ENCODE data around the gene KNDC1. TPM values are rescaled to one million over a fixed set of nuclear protein-coding genes. Genes with fewer than 3 reads are reported as not detected.
A peak's percentile ranks its signal among the peaks of the same experiment; 100 is the strongest.
"Not testable (repeated sequence)": the region's sequence is repeated elsewhere in the genome, so short reads cannot be mapped to it uniquely, and the experiment has no call there.

Gene KNDC1
- total RNA-seq, 1 donor from 2014 or later, result not detected

- TF ChIP-seq CTCF (IDR thresholded peaks at IDR 0.05), result no peak
- DNase-seq (ENCODE audit: extremely low spot score, unreplicated experiment), result no peak
- H3K4me3 Mint-ChIP-seq (ENCODE audit: unreplicated experiment), result no peak overlapping the region
- no peaks in the 10 kb centered on the region for H3K36me3 Mint-ChIP-seq (ENCODE audit: unreplicated experiment)
- H3K27ac Mint-ChIP-seq (ENCODE audit: unreplicated experiment), result no peak overlapping the region
- no peaks in the 10 kb centered on the region for H3K27me3 Mint-ChIP-seq (ENCODE audit: unreplicated experiment)
- H3K9me3 Mint-ChIP-seq (ENCODE audit: unreplicated experiment), result no peaks in the 10 kb centered on the region
- peaks cover 28% of the 10 kb centered on the region for H3K4me1 Mint-ChIP-seq (ENCODE audit: unreplicated experiment)
These were observed 102.7 kb downstream of the KNDC1 start for GRCh38 chr10:133262696-133263095.

DNA sequence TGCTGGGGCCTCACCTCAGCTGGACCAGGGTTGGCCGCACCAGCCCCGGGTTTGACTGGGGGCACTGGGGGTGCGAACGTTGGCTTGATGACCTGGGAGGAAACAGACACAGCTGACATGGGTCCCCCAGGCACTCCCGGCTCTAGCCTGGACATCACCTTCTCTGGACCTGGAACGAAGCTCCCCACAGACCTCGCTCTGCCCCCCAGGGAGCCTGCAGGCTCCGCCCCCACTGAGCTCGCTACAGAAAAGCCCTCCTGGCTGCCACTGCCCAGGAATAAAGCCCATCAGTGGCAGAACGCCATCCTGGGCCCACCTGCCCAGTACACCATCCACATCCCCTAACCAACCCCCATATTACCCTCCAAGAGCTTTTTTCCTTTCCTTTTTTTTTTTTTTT is 103.7 kb downstream of the KNDC1 start:
- H3K4me1 Mint-ChIP-seq (ENCODE audit: unreplicated experiment), result peaks cover 28% of the 10 kb centered on the region
- H3K27ac Mint-ChIP-seq (ENCODE audit: unreplicated experiment), result no peak overlapping the region
- peak overlapping the region; percentile 14 for H3K4me3 Mint-ChIP-seq (ENCODE audit: unreplicated experiment)
- TF ChIP-seq CTCF (IDR thresholded peaks at IDR 0.05), result no peak
- no peaks in the 10 kb centered on the region for H3K27me3 Mint-ChIP-seq (ENCODE audit: unreplicated experiment)
- H3K36me3 Mint-ChIP-seq (ENCODE audit: unreplicated experiment), result no peaks in the 10 kb centered on the region
- H3K9me3 Mint-ChIP-seq (ENCODE audit: unreplicated experiment), result no peaks in the 10 kb centered on the region
- no peak for DNase-seq (ENCODE audit: extremely low spot score, unreplicated experiment)

GRCh38 chr10:133264461-133264860 is 104.4 kb downstream of the KNDC1 start:
- Mint-ChIP-seq H3K27me3 (ENCODE audit: unreplicated experiment) (no peaks in the 10 kb centered on the region), H3K4me3 (ENCODE audit: unreplicated experiment) (no peak overlapping the region), H3K27ac (ENCODE audit: unreplicated experiment) (no peak overlapping the region), H3K9me3 (ENCODE audit: unreplicated experiment) (no peaks in the 10 kb centered on the region), H3K4me1 (ENCODE audit: unreplicated experiment) (peaks cover 22% of the 10 kb centered on the region), H3K36me3 (ENCODE audit: unreplicated experiment) (no peaks in the 10 kb centered on the region)
- TF ChIP-seq CTCF (IDR thresholded peaks at IDR 0.05), result no peak
- no peak for DNase-seq (ENCODE audit: extremely low spot score, unreplicated experiment)

DNA sequence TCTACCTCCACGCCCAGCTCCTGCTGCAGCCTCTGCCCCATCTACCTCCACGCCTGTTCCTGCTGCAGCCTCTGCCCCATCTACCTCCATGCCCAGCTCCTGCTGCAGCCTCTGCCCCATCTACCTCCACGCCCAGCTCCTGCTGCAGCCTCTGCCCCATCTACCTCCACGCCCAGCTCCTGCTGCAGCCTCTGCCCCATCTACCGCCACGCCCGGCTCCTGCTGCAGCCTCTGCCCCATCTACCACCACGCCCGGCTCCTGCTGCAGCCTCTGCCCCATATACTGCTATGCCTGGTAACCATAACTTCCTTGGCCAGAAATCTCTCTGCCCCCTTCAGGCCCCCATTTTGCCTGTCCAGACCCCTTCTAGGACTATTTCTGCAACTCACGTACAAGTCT is 105.0 kb downstream of the KNDC1 start:
- H3K4me1 Mint-ChIP-seq (ENCODE audit: unreplicated experiment), result peaks cover 17% of the 10 kb centered on the region
- not testable (repeated sequence) for H3K27me3 Mint-ChIP-seq (ENCODE audit: unreplicated experiment); H3K9me3 Mint-ChIP-seq (ENCODE audit: unreplicated experiment); H3K4me3 Mint-ChIP-seq (ENCODE audit: unreplicated experiment); H3K27ac Mint-ChIP-seq (ENCODE audit: unreplicated experiment); DNase-seq (ENCODE audit: extremely low spot score, unreplicated experiment); H3K36me3 Mint-ChIP-seq (ENCODE audit: unreplicated experiment)

DNA sequence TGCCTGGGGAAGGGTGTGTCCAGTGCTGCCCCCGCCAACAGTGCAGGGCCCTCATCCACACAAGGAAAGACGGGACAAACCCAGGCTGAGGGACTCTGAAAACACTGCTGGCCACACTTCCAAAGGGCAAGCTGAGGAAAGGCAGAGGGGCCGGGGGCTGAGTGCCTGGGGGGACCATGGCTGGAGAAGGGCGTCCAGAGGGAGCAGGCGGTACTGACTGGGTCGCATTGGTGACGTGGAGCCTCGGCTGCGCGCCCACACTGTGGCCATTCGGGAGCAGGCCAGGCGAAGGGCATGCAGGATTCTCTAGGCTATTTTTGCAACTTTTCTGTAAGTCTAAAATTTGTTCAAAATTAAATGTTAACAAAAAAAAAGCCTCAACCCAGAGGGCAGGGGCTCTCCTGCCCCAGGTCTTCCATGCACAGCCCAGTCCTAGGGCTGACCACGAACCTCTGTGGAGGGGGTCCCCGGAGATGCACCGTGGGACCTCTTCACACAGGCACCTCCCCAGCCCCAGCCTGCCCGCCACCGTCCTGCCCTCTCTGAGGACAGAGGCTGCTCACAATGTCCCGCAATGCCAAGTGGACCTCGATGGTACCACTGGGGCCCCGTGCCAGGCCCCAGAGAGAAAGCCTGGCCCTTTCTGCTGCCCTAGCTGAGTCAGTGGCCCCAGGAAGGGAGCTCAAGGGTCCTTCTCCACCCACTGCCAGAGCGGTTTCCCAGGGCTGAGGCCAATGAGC is 106.2 kb downstream of the KNDC1 start:
- no peak overlapping the region for H3K27ac Mint-ChIP-seq (ENCODE audit: unreplicated experiment)
- peaks cover 7% of the 10 kb centered on the region for H3K4me1 Mint-ChIP-seq (ENCODE audit: unreplicated experiment)
- no peaks in the 10 kb centered on the region for H3K27me3 Mint-ChIP-seq (ENCODE audit: unreplicated experiment)
- TF ChIP-seq CTCF (IDR thresholded peaks at IDR 0.05), result no peak
- H3K9me3 Mint-ChIP-seq (ENCODE audit: unreplicated experiment), result no peaks in the 10 kb centered on the region
- no peaks in the 10 kb centered on the region for H3K36me3 Mint-ChIP-seq (ENCODE audit: unreplicated experiment)
- DNase-seq (ENCODE audit: extremely low spot score, unreplicated experiment), result no peak
- H3K4me3 Mint-ChIP-seq (ENCODE audit: unreplicated experiment), result no peak overlapping the region

All from osteocyte (in vitro differentiated cells).